ENCODE measurements around the gene SLC29A1.
"Not testable (repeated sequence)": the region's sequence is repeated elsewhere in the genome, so short reads cannot be mapped to it uniquely, and the experiment has no call there.

Gene SLC29A1

DNA sequence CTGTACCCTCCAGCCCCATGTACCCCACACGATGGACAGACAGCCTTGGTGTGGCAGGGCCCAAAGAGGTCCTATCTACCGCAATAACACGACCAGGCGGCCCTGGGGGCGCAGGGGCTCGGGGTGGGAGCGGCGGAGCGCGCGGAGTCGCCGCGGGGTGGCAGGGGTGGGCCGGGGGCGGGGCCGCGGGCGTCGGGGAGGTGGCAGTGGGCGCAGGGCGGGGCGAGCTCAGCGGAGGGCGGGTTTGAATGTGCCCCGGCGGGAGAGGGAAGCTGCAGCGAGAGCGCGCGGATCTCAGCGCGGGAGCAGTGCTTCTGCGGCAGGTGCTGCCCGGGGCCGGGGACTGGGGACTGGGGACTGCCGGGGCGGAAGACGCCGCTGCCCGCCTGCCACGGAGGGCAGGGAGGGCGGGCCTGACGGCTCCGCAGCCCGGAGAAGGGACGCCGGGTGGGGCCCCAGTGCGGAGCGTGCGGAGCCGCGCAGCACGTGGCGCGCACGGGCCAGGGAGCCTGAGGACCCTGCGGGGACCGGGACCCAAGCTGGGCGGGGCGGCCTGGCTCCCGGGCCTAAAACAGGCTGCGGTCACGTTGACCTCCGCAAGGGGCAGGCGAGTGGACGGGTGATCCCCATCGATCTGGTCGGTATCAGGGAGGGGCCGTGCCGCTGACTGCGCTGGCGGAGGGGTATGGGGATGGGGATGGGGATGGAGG, at the start of gene SLC29A1:
TSS of gene SLC29A1 (plus strand) at position 277 of the 710 bp plus-strand sequence. CDS start 3,719 bp downstream, outside the sequence.
- DNase-seq = peak; percentile 93

- no peak for DNase-seq
Measured at GRCh38 chr6:44176130-44176761, 47.1 kb upstream of the SLC29A1 start.

GRCh38 chr6:44176762-44177509, 46.5 kb upstream of the SLC29A1 start:
- no peak for DNase-seq

- DNase-seq = no peak
Measured at GRCh38 chr6:44177691-44178423, 45.5 kb upstream of the SLC29A1 start.

- no peak for DNase-seq
Measured at GRCh38 chr6:44178424-44179071, 44.8 kb upstream of the SLC29A1 start.

DNA sequence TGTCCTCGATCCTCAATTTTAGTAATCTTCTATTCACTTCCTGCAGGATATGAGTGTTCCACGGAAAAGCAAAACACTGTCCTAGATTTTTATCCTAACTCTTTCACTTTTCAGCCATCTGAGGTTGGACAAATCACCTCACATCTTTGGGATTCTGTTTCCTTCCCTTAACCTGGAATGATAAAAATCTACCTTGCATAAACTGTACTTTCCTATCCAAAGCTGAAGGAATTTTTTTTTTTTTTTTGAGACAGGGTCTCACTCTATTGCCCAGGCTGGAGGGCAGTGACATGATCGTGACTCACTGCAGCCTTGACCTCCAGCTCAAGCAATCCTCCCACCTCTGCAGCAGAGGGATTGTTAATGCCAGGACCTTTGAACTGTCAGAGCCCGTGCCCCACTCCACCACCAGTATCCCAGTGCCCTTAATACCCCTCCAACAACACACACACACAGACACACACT, 44.3 kb upstream of the SLC29A1 start:
- no peak for DNase-seq

DNA sequence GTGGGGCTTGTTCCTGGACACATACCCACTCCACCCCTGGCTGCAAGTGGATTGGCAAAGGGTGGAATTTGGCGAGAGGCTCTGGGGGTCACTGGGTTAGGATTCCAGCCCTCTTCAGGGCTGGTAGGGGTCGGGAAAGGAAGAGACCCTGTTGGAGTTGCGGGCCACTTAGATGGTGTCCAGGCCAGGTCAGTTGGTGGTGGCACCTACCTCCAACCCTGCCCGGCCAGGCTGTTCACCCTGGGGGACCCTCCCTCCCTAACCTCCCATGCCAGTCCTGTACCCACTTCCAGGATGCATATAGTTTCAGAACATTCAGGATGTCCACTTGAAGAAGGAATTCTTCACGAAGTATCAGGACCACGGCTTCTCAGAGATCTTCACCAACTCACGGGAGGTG, 43.7 kb upstream of the SLC29A1 start:
- no peak for DNase-seq

DNA sequence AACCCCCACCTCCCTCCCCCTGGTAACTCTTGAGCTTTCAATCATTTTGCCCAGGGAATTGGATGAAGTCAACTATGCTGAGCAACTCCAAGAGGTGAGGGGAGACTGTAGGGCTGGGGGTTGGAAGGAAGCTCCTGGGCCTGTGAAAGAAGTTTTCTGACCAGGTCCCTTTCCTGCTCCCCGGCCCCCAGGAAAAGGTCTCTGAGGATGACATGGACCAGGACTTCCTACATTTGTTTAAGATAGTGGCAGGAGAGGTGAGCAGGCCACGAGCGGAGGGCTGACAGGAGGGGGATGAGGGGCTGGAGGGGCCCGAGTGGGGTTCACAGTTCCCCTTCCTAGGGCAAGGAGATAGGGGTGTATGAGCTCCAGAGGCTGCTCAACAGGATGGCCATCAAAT, 43.0 kb upstream of the SLC29A1 start:
- no peak for DNase-seq

GRCh38 chr6:44180886-44181285, 42.5 kb upstream of the SLC29A1 start:
- no peak for DNase-seq

GRCh38 chr6:44181784-44182183, 41.6 kb upstream of the SLC29A1 start:
- not testable (repeated sequence) for DNase-seq

GRCh38 chr6:44182911-44183390, 40.4 kb upstream of the SLC29A1 start:
- no peak for DNase-seq

- DNase-seq = no peak
Measured at GRCh38 chr6:44183783-44184182, 39.6 kb upstream of the SLC29A1 start.

GRCh38 chr6:44185356-44185755, 38.0 kb upstream of the SLC29A1 start:
- DNase-seq = not testable (repeated sequence)

DNA sequence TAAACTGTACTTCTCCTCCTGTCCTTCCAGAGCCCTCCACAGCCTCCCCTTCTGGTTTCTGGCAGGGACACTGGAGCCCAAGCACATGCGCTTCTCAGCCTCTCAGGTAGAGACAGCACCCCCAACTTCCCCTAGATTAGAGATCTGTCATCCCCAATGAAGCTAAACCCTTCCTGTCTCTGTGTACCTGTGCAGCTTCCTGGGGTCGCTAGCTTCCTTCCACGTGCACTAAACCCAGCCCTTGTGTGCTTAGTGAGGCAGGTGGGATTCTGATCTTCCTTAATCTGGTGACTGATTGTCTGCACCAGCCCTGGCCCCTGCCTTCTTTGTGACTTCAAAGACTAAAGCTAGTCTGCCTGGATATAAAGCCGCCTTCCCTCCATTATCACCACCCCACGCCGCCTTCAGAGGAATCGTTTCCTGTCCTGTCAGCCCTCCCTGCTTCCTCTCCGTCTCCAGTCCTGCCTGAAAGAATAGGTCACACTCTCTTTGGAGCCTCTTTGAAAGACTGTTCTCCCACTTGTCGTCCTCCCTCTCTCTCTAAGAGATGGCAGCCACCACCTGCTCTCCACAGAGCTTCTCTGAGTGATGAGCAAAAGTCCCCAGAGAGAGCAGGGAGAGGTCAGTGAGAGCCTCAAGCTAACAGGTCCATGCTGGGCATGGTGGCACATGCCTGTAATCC, 37.3 kb upstream of the SLC29A1 start:
- no peak for DNase-seq

DNA sequence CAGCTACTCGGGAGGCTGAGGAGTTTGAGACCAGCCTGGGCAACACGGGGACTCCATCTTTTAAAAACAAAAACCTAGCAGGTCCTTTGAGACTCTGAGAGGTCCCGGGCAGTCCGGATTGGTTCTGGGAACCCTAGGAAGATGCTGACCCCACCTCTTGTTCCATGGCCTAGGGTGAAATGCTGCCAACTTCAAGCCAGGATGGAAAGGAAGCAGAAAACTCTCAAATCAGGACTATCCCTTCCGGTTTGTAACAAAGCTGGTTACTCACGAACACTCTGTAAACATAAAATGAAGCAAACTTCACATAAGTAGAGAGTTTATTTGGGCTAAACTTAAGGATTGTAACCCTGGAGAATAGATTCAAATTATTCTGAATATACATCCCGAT, 36.8 kb upstream of the SLC29A1 start:
- no peak for DNase-seq

GRCh38 chr6:44188819-44189218, 34.6 kb upstream of the SLC29A1 start:
- DNase-seq = no peak

DNA sequence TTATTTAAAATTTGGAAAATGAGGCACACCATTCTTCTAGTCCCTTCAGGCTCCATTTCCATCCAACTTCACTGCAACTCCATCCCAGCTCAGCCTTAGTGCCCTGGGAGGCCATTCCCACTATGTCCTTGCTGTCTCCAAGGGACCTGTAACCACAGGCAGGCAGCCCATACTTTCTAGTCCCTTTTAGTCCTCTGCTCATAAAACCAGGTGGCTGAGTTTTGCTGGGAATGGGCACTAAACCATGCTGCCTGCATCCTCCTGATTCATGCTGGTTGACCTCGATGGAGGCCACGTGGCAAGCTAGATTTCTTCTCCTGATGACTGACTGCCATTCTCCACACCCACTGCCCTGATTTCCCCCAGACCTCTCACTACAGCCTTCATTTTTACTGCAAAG, 34.1 kb upstream of the SLC29A1 start:
- no peak for DNase-seq

DNA sequence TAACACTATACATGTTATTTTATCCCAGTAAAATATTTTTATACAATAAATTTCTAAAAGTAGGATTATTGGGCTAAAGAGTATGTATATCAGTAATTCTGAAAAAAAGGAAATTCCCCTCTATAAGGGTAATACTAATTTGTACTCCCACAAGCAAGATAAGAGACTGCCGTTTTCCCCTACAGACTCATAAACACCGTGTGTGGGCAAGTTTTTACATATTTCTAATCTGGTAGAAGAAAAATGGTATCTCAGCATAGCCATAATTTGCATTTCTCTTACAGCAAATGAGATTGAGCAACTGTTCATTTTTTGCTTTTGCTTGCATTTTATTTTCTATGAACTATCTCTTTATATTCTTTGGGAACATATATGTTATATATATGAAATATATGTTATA, 32.7 kb upstream of the SLC29A1 start:
- no peak for DNase-seq

DNA sequence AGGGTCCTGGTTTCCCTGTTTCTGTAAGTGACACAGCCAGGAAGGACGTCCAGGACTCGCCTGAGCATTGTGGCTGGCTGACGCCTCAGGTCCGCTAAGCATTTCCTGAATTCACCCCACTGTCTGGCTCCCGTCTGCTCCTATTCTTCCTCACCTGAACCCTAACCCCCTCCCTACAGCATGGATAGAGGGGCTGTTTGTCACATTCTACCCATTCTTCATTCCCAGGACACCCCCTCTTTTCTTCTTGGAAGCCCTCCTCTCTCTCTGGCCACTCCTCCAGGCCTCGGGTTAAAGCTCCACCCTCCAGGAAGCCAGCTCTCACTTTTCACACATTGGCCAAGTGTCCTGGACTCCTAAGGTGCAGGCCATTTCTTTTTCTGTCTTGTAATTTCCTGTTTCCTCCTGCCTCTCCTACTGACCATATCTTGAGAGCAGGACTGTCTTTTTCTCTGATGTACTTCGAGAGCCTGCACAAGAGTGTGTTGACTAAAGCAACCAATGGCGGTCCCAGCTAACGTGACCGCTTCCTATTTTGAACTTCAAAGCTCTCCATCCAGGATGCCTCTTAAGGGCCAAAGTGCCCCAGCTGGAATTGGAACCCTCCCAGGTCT, 30.9 kb upstream of the SLC29A1 start:
- DNase-seq = no peak

DNA sequence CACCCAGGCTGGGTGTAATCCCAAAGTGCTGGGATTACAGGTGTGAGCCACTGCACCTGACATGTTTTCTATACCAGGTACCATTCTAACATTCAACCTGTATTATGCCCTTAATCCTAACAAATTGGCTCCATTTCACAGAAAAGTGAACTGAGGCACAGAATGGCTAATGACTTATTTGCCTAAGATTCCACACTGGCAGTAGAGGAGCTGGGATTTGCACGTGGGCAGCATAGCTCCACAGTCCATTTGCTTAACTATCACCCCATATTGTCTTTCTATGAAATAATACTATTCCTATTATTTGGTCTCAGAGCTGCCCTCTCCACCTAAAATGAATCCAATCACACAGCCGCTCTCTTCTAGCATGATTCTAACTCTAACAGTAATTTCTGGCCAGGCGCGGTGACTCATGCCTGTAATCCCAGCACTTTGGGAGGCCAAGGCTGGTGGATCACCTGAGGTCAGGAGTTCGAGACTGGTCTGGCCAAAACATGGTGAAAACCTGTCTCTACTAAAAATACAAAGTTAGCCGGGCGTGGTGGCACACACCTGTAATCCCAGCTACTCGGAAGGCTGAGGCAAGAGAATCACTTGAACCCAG, 30.0 kb upstream of the SLC29A1 start:
- no peak for DNase-seq

DNA sequence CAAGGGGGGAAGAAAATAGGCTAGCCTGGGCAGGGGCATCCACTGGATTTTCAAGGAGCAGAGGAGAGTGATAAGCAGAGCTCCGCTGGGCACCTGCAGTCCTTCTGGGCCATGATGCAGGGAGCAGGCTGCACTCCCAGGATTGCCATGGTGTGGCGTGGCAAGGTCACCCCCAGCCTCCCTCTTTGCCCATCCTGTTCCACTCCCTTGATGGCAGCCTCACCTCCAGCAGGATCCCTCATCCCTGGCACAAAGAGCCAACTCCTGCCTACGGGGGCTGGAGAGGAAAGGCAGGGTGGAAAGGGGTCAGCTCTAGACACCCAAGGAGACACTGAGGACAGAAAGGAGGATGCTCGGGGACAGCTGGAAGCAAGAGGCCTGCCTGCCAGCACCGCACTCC, 29.1 kb upstream of the SLC29A1 start:
- no peak for DNase-seq
